ENCODE measurements around the gene SCG3.

DNA sequence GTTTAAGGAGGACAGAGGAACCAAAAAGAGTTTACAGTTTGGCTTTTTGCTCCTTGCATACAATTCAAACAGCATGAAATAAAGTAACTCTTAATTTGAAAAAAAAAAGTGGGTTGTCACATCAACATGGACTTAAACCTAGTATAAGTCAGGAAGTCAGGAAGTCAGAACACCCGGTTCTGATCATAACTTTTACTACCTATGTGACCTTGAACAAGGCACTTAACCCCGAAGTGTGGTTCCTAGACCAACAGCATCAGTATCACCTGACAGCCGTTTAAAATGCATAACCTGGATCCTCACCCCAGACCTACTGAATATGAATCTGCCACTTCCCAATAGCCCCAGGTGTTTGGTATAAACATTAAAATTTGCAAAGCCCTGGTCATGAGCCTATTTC, 37.4 kb downstream of the SCG3 start:
- TF ChIP-seq CTCF (IDR thresholded peaks at IDR 0.05; ENCODE audit: low read depth, low read length) (no peak), EZH2phosphoT487 (IDR thresholded peaks at IDR 0.05; ENCODE audit: low read depth) (no peak)

All from OCI-LY3 (cell line).